Measurements from ENCODE around the gene TMEM151A.
A peak's percentile ranks its signal among the peaks of the same experiment; 100 is the strongest.

The TMEM151A gene

GRCh38 chr11:66340596-66341501 lies 49.2 kb downstream of the TMEM151A start:
- H3K4me3 ChIP-seq (ENCODE audit: low read depth, low read length), result no peak overlapping the region
- ChIA-PET POLR2A (no interaction called here), CTCF (interaction anchor here (0.7 to 11.7 kb wide), 7 partner anchors 11 to 68 kb away, joined by 3 to 129 read pairs (median 9); no protein-coding TSS in a partner anchor)
- no peak for TF ChIP-seq CTCF (IDR thresholded peaks at IDR 0.05; ENCODE audit: insufficient read depth, low read length, missing control alignments)
- DNase-seq (ENCODE audit: low read depth, low spot score), result no peak

- POLR2A ChIA-PET, result no interaction called here
- DNase-seq (ENCODE audit: low read depth, low spot score), result no peak
- H3K4me3 ChIP-seq (ENCODE audit: low read depth, low read length), result no peak overlapping the region
- CTCF ChIA-PET, result interaction anchor here (0.7 to 11.7 kb wide), 4 partner anchors 12 to 47 kb away, joined by 3 to 129 read pairs (median 10); no protein-coding TSS in a partner anchor
- no peak for TF ChIP-seq CTCF (IDR thresholded peaks at IDR 0.05; ENCODE audit: insufficient read depth, low read length, missing control alignments)
Observed at GRCh38 chr11:66341502-66342126, 49.9 kb downstream of the TMEM151A start.

- ChIA-PET POLR2A (interaction anchor here (1.0 to 3.3 kb wide), 2 partner anchors 31 kb away, joined by 3 to 15 read pairs; no protein-coding TSS in a partner anchor), CTCF (interaction anchor here (1.4 to 11.7 kb wide), 6 partner anchors 16 to 46 kb away, joined by 5 to 129 read pairs (median 10); no protein-coding TSS in a partner anchor)
- no peak for DNase-seq (ENCODE audit: low read depth, low spot score)
- TF ChIP-seq CTCF (IDR thresholded peaks at IDR 0.05; ENCODE audit: insufficient read depth, low read length, missing control alignments), result no peak
- peak overlapping the region; percentile 15 for H3K4me3 ChIP-seq (ENCODE audit: low read depth, low read length)
Observed at GRCh38 chr11:66343176-66343575, 51.5 kb downstream of the TMEM151A start.

GRCh38 chr11:66344550-66345315 lies 53.0 kb downstream of the TMEM151A start, which contains the start of gene BRMS1:
Gene BRMS1 (minus strand): TSS chr11:66345104. CDS start chr11:66342234, 2,870 bp downstream.
- CTCF ChIA-PET, result interaction anchor here (0.8 to 11.7 kb wide), 17 partner anchors 9 to 94 kb away, joined by 3 to 129 read pairs (median 5); partner anchors contain the start of genes MRPL11, NPAS4 and RIN1
- POLR2A ChIA-PET, result interaction anchor here (0.8 to 3.3 kb wide), 4 partner anchors 9 to 32 kb away, joined by 4 to 15 read pairs (median 9); partner anchors contain the start of genes CD248 and RIN1
- TF ChIP-seq CTCF (IDR thresholded peaks at IDR 0.05; ENCODE audit: insufficient read depth, low read length, missing control alignments), result no peak
- peak; percentile 79 for DNase-seq (ENCODE audit: low read depth, low spot score)
- H3K4me3 ChIP-seq (ENCODE audit: low read depth, low read length), result peak within 1 kb of the TSS; percentile 99

- H3K4me3 ChIP-seq (ENCODE audit: low read depth, low read length), result peak overlapping the region; percentile 99
- TF ChIP-seq CTCF (IDR thresholded peaks at IDR 0.05; ENCODE audit: insufficient read depth, low read length, missing control alignments), result no peak
- no peak for DNase-seq (ENCODE audit: low read depth, low spot score)
- ChIA-PET POLR2A (interaction anchor here (1.3 to 3.3 kb wide), 3 partner anchors 10 to 33 kb away, joined by 6 to 15 read pairs (median 12); partner anchors contain the start of genes CD248 and RIN1), CTCF (interaction anchor here (0.8 to 11.7 kb wide), 12 partner anchors 10 to 93 kb away, joined by 3 to 129 read pairs (median 6); partner anchors contain the start of genes MRPL11, NPAS4 and RIN1)
Observed at GRCh38 chr11:66345316-66345649, 53.6 kb downstream of the TMEM151A start.
